Kidney glomerular epithelial cell (primary cell): ENCODE data around the gene TRIB2.

Source experiments
- DNase-seq: peaks from one replicate; lab custom pipeline; 2025; lab: John Stamatoyannopoulos, UW

TRIB2 gene

DNA sequence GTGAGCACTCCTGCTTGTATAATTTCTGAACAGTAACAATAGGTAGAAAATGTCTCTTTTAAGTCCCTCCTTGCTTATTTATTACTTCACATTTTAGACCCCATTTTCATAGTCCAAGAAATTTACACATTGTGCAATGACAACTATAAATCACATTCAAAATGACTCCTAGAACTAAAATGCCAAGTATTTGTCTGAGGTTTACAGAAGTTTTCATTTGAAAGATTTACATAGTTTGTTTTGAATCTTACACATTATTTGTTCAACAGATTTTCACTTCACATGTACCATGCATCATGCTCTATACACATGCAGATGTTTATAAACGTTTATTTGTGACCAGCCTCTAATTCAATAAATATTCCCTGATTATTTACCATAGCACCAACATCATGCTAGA lies 15.7 kb upstream of the TRIB2 start:
- DNase-seq: no peak

GRCh38 chr2:12701786-12702167 lies 15.0 kb upstream of the TRIB2 start:
- no peak for DNase-seq

- peak; percentile 48 for DNase-seq
Measured at GRCh38 chr2:12702168-12703121, 14.3 kb upstream of the TRIB2 start.

DNA sequence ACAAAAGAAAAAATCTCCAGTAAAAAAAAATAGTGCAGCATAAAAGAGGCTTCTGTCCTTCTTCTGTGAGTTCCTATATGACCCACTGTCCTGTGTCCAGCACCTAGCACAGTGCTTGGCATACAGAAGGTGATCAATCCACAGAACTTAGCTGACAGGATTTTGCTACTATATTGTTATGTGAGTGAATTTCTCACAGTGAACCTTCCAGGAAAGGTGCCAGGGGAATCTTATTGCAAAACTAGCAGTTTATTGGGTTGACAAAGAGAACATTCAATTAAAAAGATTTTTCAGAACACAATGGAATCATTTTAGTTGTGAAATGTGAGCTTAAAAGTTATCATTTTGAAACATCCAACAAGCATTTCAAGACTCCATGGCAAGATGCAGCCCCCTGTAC lies 12.4 kb upstream of the TRIB2 start:
- no peak for DNase-seq

- DNase-seq: no peak
Measured at GRCh38 chr2:12705230-12705629, 11.5 kb upstream of the TRIB2 start.

DNA sequence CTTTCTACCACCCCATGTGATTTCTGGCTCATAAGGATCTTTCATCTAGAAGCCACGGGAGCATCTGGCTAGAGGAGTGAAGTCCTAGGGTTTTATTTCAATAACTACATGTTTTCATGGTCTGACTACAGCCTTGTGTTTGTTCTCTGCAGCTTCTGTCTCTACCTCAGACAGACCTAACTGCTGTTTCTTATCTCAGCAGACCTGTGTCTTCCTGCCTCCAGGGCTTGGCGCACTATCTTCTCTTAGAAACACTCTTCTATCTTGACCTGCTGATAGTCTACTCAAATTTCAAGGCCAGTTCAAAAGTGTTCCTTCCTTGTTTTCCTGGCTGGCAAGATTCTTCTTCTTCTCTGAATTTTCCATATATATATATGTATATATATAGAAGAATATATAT lies 11.0 kb upstream of the TRIB2 start:
- no peak for DNase-seq

DNA sequence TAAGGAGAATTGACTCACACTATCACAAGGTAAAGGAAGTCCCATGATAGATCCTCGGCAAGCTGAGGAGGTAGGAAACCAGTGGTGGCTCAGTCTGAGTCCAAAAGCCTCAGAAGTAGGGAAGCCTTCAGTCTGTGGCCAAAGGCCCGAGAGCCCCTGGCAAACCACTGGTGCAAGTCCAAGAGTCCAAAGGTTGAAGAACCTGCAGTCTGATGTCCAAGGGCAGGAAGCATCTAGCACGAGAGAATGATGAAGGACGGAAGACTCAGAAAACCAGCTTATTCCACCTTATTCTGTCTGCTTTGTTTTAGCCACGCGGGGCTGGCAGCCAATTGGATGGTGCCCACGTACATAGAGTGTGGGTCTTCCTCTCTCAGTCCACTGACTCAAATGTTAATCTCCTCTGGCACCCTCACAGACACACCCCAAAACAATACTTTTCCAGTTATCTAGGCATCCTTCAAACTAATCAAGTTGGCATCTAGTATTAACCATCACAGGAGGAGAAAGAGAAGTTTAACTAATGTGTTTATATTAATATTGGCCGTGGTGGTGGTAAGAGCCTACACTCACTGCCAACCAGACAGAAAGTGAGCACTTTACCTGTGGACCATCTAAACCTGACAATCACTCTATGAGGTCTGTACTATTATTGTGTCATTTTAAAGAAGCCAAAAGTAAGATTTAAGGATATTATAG lies 8.1 kb upstream of the TRIB2 start:
- no peak for DNase-seq

GRCh38 chr2:12709207-12709522 lies 7.6 kb upstream of the TRIB2 start:
- no peak for DNase-seq

- DNase-seq: no peak
Measured at GRCh38 chr2:12710301-12710700, 6.4 kb upstream of the TRIB2 start.

GRCh38 chr2:12711339-12711738 lies 5.4 kb upstream of the TRIB2 start:
- DNase-seq: no peak

DNA sequence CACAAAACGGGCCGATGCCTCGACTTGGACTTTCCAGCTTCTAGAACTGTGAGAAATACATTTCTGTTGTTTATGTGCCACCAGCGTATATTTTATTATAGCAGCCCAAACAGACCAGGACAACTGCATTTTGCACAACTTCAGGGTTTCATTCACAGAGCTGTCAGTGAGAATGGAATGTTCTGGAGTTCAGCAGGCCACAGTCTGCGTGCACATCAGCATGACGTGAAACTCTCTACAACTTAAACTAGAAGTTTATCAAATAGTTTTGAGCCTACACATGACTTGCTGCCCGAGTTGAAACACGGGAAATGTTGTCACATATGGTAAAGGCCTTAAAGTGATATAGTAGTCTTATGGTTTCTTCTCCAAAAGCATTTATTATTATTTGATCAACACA lies 3.9 kb upstream of the TRIB2 start:
- DNase-seq: no peak

- DNase-seq: peak; percentile 58
Measured at GRCh38 chr2:12714391-12715221, 2.1 kb upstream of the TRIB2 start.

DNA sequence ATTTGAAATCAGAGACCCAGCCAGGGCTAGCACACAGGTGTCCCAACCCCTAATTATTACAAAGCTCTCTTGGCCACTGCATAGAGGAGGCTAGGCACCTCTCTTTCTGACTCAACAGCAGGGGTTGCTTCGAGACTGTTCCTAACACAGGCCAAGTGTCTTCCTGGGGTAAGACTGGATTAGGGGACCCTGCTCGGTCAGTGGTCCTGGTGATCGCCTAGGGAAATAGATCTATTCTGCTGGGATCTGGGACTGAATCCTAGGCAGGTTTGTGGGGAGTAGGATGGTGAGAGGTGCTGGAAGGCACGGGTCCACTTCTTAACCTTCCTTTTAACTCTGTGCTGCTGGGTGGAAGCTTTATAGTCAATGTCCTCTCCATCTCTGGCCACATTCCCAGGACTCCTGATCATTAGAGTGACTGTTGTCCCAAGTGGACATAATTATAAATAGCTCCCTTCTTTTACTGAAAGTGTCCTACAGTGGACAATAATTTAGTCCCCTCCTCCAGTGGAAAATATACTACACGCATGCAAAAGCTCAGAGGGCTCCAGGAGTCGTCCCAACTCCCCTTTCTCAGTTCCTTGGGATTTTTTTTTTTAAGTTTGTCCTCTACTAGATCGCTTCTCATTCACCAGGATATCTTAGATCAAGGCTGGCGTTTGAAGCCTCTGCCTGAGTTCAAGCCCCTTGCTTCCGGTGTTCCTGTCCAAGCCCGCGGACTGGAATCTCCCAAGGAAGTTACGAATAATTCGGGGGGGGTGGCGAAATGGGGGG lies 1.3 kb upstream of the TRIB2 start:
- DNase-seq: no peak

- DNase-seq: peak; percentile 38
Measured at GRCh38 chr2:12716032-12716281, 779 bp upstream of the TRIB2 start.

- peak; percentile 28 for DNase-seq
Measured at GRCh38 chr2:12717191-12718014, 667 bp downstream of the TRIB2 start.

GRCh38 chr2:12718015-12718671 lies 1.4 kb downstream of the TRIB2 start:
- no peak for DNase-seq

DNA sequence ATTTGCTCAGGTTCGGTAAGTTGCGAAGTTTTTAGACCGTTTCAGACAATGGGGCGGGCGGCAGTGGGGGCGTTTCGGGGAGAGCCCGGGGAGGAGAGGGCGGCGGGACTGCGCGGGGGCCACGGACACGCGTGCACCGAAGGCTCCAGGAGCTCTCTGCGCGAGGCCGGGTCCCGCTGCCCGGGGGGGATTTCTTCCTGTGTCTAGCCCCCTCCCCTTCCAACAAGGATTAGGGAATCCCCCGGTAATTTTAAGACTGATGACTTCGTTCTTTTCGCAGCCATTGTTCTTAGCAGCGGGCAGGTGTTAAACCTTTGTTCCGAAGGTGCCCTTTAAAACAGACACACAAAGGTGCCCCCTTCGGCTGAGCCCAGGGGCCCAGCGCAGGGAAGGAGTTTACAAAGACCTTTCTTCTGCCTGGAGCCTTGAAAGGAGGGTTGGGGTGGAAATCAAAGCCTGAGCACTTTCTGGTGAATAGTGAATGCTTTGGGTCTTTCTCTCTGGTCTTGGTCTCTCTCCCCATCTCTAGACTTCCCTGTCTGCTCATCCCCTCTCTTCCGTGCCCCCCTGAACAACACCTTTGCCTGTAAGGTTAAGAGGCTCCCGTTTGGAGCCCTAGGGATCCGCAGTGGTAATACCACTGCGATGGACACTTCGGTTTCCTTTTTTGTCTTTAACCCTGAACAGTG lies 2.1 kb downstream of the TRIB2 start:
- no peak for DNase-seq

- DNase-seq: peak; percentile 14
Measured at GRCh38 chr2:12719400-12720277, 2.9 kb downstream of the TRIB2 start.

- DNase-seq: no peak
Measured at GRCh38 chr2:12720278-12720620, 3.5 kb downstream of the TRIB2 start.
